NCI-H146 treated with DMSO at 0.1 percent for 48 hours (cell line): Measurements from ENCODE around the gene PGAP2.
"Not testable (repeated sequence)": the region's sequence is repeated elsewhere in the genome, so short reads cannot be mapped to it uniquely, and the experiment has no call there.

Experiments used
- DNase-seq: peaks from one replicate; lab custom pipeline; 2025; ENCODE audit not compliant: unreplicated experiment; lab: John Stamatoyannopoulos, UW

The PGAP2 gene

DNA sequence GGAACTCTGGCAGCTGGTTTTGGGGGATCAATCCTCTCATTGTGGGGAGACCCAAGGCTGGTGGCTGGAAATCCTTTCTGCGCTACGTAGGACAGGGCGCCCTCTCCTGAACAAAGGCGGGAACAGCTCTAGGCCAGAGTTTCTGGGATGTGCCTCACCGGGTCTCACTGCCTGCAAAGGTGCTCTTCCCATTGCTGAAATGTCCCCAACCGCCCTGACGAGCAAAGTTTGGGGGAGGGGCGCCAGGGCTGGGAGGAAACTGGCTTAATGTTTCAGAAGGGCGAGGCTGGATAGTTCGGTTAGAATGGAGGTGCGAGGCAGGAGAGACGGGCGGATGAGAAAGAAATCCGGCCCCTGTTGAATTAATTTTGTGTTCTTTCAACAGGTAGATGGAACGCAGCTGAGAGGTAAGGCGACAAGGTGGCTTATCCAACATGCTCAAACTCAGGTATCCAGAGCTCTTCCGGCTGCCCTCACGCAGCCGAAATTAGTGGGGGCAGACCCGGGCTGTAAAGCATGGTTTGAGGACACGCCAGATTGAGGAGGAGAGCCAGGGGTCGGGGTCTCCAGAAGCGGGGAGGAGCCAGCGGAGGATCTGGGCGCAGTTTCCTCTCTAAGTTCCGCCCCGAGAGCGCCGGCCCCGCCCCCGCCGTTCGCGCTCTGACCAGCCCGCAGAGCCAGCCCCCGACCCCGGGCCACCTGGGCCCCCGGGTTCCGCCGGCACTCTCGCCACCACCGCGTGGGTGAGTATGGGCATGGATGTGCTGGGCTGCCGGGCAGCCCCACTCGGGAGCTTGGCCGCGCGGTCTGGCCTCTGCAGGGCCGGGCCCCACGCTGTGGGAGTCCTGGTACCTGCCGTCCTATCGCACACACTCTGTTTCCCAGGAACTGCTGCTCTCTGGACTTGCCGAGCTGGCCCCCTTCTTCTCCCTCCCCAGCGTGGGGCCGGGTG, at the start of gene PGAP2:
Gene PGAP2, plus strand, starts transcription at position 652 of the 952 bp plus-strand sequence. CDS start 2,700 bp downstream, outside the sequence.
- peak; percentile 53 for DNase-seq

DNA sequence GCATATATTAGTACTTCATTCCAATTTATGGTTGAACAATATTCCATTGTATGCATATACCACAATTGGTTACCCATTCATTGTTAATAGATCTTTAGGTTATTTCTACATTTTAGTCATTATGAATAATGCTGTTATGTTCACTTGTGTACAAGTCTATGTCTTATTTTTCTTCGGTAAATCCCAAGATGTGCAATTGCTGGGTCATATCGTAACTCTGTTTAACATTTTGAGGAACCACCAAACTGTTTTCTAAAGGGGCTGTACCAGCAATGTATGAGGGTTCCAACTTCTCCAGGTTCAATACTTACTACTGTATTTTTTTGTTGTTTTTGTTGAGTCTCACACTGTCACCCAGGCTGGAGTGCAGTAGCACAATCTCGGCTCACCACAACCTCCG, 44.1 kb upstream of the PGAP2 start:
- DNase-seq = no peak

DNA sequence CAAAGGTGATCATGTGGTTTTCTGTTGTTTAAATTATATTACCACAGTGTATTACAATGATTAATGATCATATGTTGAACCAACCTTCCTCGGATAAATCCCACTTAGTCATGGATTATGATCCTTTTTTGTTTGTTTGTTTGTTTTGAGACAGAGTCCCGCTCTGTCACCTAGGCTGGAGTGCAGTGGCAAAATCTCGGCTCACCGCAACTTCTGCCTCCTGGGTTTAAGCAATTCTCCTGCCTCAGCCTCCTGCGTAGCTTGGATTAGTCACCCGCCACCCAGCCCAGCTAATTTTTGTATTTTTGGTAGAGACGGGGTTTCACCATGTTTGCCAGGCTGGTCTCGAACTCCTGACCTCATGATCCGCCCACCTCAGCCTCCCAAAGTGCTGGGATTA, 41.5 kb upstream of the PGAP2 start:
- DNase-seq = not testable (repeated sequence)

DNA sequence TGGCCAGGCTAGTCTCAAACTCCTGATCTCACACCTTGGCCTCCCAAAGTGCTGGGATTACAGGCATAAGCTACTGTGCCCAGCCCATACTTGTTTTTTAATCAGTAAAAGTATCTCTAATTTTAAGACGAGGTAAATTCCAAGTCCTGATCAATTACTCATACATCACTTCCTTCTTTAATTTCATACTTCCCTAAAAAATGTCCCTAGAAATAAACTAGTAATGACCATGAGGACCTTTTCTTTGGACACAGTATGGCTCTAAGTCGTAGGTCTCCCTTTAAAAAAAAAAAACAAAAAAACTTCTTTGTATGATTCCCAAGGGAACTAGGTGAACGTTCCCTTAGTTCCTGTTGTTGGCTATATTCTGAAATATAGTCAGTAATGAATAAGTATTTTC, 40.8 kb upstream of the PGAP2 start:
- DNase-seq = no peak

DNA sequence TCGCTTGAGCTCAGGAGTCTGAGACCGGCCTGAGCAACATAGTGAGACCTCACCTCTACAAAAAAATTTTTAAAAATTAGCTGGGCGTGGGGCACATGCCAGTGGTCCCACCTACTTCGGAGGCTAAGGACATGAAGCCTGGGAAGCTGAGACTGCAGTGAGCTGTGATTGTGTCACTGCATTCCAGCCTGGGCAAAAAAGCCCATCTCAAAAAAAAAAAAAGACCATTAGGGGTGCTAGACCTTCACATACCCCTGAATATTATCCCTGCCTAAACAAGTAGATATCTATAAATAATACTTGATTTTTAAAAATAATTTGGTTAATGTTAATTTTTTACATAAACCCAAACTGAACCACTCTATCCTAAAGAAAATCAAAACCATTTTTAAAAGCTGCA, 35.2 kb upstream of the PGAP2 start:
- no peak for DNase-seq

DNA sequence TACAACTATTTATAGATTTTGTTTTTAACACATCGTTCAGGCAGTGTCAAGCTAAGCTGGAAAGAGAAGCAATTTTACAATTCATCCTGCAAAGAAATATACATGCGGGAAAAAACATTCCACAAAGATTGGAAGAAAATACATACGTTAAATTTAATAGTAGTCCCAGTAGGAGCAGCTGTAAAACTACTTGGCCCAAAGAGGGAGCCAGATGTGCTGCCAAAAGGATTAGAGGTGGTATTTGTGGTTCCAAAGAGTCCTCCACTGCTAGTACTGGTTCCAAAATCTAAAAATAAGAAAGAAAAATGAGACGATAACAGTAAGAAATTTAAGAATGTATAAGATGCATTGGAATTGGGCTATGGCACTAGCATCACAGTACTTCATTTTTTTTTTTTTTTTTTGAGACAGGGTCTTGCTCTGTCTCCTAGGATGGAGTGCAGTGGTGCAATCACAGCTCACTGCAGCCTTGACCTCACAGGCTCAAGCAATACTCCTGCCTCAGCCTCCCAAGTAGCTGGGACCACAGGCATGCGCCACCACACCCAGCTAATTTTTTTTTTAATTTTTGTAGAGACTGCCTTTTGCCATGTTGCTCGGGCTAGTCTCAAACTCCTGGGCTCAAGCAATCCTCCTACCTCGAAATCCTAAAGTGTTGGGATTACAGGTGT, 32.5 kb upstream of the PGAP2 start:
- no peak for DNase-seq

DNA sequence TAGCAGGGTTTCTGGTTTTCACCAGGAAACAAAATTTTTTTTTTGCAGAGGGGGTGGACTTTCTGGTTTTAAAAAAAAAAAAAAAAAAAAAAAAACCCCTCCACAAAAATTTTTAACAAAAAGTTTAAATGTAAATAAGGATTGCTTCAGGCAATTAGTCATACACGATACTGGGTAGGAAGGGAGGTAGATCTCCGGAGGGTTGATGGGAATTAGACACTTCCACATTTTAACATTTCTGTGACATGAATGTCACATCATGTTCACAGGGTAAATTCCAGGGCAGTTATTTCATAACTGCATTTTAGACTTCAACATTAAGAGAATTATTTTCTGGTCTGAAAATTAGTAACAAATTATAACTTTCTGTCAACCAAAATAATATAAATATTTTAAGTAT, 26.9 kb upstream of the PGAP2 start:
- DNase-seq = no peak

DNA sequence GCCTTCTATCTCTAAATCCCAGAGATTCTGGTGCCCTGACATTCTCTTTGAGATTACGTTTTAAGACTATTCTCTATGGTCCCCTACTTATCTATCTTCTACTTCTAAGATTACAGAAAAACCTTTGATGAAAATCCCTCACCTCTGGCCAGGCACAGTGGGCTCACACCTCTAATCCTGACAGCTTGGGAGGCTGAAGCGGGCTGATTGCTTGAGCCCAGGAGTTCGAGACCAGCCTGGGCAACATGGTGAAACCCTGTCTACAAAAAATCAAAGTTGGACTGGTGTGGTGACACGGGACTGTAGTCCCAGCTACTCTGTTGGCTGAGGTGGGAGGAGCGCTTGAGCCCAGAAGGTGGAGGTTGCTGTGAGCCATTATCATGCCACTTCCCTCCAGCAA, 25.4 kb upstream of the PGAP2 start:
- no peak for DNase-seq

DNA sequence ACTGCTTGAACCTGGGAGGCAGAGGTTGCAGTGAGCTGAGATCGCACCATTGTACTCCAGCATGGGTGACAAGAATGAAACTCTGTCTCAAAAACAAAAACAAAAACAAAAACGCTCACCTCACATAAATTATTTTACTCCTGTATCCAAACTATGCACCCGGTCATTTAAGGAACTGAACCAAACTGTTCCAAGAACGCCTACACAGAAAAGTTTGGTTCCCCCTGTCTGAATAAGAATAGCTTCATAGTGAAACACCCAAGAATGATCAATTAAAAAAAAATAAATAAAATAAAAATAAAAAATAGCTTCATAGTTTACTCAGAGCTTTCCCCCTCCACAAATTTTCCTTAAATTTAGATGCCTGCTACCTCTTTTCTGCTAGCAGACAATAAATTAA, 24.7 kb upstream of the PGAP2 start:
- DNase-seq = no peak

DNA sequence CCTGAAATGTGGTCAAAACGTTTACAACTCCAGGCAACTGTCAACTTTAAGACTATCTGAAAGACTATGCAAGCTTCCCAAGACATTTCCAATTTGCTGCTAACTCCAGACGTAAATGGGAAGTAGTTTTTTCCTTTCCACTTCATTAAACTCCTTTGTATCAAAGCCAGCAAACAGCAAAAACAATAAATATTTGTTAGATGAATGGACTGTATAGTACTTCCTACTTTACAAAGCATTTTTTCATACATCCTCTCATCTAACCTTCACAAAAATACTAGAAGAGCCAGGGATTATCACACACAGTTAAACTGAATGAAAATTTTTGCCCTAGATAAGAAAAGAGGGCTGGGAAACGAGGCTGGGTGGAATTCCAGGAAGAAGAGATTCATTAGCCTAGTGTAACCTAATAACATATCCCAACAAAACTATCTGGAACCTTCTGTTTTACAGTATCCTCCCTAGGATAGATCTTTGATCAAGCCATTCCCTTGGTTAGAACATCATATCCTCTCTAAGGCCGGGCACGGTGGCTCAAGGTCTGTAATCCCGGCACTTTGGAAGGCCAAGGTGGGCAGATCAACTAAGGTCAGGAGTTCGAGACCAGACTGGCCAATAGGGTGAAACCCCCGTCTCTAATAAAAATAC, 21.5 kb upstream of the PGAP2 start:
- DNase-seq = no peak

DNA sequence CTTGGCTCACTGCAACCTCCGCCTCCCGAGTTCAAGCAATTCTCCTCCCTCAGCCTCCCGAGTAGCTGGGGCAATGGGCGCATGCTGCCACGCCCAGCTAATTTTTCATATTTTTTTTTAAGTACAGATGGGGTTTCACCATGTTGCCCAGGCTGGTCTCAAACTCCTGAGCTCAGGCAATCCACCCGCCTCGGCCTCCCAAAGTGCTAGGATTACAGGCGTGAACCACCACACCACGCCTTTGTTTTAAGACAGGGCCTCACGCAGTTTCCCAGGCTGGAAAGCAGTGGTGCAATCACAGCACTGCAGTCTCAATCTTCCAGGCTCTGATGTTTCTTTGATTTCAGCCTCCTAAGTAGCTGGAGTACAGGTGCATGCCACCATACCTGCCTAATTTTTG, 14.0 kb upstream of the PGAP2 start:
- DNase-seq = not testable (repeated sequence)

DNA sequence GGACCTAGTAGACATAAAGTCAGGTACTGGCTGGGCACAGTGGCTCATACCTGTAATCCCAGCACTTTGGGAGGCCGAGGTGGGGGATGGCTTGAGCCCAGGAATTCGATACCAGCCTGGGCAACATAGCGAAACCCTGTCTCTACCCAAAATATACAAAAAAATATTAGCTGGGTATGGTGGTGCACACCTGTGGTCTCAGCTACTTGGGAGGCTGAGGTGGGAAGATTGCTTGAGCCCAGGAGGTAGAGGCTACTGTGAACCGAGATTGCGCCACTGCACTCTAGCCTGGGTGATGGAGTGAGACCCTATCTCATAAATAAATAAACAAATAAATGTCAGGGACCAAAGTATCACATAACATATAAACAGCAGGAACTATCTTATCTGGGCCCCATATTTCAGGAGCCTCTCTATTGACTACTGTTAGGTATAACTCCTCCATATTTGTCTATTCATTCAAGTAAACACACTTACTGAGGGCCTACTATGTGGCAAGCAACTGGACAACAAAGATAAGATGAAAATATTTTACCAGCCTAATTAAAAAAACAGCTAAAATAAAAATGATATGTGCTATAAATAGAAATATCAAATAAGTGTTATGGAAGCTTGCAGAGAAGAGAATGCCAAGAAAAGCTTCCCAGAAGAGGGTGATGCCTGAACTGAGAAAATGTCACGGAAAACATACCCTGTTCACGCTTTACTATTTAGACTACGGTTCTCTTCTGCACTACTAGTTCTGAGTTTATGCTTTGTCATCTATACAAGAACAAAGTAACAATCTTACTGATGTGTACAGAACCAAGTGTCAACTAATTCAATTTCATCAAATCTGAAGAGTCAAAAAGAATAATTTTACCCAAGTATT, 13.0 kb upstream of the PGAP2 start:
- no peak for DNase-seq

DNA sequence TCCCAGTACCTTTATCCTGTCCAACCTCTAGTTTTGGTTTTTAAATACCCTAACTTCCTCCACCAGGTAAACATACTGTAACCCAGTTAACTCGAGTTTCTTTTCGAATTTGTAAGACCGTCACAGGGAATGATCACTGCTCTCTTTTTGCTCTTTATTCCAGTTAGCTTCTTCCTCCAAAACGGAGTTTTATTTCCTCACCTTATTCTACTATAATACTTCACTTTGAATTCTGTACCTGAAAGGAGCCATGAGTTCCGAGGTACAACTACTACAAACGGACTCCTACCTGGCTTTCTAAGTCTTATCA, 12.4 kb upstream of the PGAP2 start:
- DNase-seq = no peak

DNA sequence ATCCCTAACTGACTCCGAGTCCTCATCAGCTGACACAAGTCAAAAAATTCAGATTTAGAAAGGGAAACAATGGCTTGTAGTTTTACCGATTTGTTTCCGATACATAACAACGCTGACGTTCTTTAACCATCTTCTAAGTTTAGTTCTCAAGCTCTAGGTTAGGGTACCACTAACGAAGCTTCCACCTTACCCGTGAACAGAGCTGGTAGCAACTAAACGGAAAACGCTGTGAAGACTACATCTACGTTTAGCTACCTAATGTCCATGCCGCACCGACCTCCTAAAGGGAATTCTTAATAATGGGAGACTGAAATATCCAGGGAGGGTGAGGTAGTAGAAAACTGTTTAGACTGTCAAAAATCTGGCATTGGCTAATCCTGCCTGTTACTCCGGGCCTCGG, 12.0 kb upstream of the PGAP2 start:
- no peak for DNase-seq

DNA sequence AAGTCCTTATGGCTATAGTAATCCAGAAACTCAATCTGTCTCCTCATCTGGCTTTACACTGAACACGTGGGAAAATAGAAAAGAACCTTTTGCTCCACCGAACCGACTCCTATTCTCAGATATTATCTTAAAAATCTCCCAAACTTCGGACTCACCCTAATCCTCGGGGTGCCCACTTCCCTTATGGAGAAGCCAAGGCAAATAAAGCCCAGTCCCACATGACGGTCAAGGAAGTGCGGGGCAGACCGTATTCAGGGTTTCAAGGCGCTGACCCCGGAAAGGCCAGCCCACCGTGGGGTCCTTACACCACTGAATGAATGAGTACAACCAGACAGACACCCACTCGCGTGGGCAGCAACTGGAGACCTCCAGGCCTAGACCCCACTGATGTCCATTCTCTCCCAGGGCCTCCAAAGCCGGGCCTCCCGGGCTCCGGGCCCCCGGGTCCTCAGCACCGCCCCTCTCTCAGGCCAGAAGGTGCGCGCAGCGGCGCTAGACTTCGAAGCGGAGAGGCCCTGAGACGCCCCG, 11.5 kb upstream of the PGAP2 start:
- no peak for DNase-seq

DNA sequence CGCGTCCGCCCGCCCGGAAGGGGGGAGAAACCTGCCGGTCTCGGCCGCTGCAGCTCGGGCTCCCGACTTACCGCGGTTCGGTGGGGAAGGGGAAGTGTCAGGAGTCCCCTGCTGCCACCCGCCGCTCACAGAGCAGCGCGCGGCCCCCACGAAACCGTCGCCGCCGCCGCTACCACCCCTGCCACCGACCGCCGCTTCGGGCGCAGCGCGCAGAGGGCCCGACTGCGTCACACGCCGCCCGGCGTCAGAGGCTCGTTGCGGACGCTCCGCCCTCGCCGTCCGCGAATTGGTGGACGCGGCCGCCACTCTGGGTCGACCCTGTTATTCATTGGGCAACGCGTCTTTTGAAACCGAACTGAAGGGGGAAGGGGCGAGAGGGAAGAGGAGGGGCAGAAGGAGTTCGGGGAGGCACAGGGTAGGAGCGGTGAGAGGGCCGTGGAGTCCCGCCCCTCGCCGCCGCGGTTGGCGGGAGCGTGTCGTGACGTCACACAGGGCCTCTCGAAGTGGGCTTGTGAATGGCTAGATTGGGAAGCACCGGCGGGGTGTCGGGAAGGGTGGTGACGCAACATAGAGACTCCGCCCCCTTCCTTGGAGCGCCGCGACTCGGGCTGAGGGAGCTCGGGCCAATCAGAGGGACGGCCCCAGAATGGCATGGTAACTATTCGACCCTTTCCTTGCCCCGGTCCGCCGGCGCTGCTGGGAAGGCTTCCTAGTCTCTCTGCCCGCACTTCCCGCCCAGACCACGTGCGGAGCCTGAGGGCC, 10.8 kb upstream of the PGAP2 start, which contains the start of gene NUP98:
Gene NUP98, minus strand, starts transcription at position 226 of the 762 bp plus-strand sequence. CDS start 15,437 bp downstream, outside the sequence.
- peak; percentile 98 for DNase-seq

DNA sequence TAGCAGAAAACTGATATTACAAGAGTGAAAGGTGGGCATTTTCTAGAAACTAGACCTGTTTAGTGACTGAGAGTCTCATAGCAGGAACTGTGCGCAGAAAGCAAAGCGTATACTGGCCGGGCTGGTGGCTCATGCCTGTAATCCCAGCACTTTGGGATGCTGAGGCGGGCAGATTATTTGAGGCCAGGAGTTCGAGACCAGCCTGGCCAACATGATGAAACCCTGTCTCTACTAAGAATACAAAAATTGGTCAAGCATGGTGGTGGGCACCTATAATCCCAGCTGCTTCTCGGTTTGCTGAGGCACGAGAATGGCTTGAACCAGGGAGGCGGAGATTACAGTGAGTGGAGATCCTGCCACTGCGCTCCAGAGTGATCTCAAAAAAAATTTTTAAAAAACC, 9.2 kb upstream of the PGAP2 start:
- no peak for DNase-seq

DNA sequence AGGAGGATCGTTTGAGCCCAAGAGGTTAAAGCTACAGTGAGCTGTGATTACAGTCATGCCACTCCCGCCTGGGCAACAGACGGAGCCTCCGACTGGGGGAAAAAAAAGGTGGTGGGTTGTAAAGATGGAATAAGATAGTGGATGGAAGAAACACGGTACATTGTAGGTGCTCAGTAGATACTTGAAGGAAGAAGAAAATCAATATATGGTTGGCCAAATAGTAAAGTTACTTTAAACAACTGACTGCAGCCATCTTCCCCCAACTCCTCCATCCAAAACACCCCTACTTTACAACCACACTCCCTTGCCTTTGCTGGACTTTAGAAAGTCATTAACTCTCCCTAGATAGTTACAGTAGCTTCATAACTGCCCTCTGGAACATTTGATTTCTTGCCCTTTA, 8.5 kb upstream of the PGAP2 start:
- no peak for DNase-seq

DNA sequence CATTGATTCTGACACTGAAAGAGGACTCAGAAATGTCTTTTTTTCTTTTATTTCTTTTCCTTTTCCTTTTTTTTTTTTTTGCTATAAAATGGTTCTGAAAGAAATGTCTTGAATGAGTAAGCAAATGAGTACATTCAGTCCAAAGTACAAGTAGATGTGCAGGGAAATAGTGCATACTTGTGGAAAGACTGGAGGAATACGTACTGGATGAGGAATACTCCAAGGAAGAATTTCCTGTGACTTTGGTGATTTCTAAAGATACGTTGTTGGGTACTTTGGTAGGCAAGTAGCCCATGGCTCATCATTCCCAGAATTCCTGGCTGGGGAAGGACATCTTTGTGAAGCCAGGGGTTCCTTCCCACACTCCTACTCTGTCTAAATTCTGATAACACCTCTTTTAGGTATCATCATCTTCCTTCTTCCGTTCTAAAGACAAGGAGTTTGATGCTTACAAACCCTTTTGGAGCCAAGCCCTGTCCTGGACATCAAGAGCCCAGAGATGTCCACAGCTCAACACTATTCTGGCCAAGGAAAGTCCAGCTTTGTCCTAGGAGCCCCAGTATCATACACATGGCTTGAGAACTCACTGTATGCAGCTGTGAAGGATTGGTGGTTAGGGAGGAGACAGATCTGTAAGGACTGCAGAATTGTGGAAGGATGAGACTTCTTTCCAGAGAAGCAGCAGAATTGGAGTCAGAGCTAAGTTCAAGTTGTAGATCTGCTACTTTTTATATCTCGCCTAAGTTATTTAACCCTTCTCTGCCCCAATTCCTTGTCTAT, 6.2 kb upstream of the PGAP2 start:
- no peak for DNase-seq
